ENCODE results near the gene SNRNP35.

The SNRNP35 gene

DNA sequence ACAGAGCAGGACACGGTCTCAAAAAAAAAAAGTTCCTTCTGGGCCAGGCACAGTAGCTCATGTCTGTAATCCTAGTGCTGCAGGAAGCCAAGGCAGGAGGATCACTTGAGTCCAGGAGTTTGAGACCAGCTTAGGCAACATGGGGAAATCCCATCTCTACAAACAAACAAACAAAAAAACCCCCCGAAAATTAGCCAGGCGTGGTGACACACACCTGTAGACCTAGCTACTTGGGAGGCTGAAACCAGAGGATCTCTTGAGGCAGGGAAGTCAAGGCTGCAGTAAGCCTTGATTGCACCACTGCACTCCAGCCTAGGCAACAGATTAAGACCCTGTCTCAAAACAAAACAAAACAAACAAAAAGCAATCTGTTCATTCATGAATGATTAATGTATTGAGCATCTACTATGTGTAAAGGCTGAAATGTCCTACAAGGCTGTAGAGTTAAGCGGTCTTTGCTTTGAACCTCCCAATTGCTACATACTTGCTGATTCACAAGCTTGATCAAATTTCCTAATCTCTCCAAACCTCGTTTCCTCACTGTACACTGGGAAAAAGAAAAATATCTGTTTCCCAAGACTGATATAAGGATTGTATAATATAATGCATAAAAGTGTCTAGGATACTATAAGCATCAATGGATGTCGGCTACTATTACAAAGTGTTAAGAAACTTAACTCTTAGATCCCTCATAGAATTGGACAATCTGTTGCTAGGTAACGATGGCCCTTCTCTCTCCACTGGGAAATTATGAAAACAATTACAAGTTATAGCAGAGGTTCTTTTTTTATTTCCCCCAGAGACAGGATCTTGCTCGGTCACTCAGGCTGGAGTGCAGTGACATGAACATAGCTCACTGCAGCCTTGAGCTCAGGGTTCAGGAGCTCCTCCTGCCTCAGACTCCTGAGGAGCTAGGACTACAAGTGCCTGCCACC, 13.6 kb upstream of the SNRNP35 start:
- Histone ChIP-seq H3K4me3 (IDR thresholded peaks at IDR 0.05; ENCODE audit: insufficient read depth, low read depth, low read length) (no peak overlapping the region), H3K79me2 (ENCODE audit: insufficient read depth, low read depth) (no peaks in the 10 kb centered on the region), H3K4me1 (ENCODE audit: low read depth, poor library complexity, severe bottlenecking) (peaks cover 20% of the 10 kb centered on the region), H3K4me2 (no peak overlapping the region), H3K9ac (no peak overlapping the region), H3K27ac (no peak overlapping the region), H3K36me3 (ENCODE audit: insufficient read depth) (no peaks in the 10 kb centered on the region), H2AFZ (ENCODE audit: low read depth) (no peak overlapping the region), H3K27me3 (ENCODE audit: insufficient read depth, low read depth) (no peaks in the 10 kb centered on the region), H4K20me1 (ENCODE audit: insufficient read depth) (no peaks in the 10 kb centered on the region)
- TF ChIP-seq, protein P1, sequence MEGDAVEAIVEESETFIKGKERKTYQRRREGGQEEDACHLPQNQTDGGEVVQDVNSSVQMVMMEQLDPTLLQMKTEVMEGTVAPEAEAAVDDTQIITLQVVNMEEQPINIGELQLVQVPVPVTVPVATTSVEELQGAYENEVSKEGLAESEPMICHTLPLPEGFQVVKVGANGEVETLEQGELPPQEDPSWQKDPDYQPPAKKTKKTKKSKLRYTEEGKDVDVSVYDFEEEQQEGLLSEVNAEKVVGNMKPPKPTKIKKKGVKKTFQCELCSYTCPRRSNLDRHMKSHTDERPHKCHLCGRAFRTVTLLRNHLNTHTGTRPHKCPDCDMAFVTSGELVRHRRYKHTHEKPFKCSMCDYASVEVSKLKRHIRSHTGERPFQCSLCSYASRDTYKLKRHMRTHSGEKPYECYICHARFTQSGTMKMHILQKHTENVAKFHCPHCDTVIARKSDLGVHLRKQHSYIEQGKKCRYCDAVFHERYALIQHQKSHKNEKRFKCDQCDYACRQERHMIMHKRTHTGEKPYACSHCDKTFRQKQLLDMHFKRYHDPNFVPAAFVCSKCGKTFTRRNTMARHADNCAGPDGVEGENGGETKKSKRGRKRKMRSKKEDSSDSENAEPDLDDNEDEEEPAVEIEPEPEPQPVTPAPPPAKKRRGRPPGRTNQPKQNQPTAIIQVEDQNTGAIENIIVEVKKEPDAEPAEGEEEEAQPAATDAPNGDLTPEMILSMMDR (conservative IDR thresholded peaks at IDR 0.05; ENCODE audit: low read depth, low read length): no peak

DNA sequence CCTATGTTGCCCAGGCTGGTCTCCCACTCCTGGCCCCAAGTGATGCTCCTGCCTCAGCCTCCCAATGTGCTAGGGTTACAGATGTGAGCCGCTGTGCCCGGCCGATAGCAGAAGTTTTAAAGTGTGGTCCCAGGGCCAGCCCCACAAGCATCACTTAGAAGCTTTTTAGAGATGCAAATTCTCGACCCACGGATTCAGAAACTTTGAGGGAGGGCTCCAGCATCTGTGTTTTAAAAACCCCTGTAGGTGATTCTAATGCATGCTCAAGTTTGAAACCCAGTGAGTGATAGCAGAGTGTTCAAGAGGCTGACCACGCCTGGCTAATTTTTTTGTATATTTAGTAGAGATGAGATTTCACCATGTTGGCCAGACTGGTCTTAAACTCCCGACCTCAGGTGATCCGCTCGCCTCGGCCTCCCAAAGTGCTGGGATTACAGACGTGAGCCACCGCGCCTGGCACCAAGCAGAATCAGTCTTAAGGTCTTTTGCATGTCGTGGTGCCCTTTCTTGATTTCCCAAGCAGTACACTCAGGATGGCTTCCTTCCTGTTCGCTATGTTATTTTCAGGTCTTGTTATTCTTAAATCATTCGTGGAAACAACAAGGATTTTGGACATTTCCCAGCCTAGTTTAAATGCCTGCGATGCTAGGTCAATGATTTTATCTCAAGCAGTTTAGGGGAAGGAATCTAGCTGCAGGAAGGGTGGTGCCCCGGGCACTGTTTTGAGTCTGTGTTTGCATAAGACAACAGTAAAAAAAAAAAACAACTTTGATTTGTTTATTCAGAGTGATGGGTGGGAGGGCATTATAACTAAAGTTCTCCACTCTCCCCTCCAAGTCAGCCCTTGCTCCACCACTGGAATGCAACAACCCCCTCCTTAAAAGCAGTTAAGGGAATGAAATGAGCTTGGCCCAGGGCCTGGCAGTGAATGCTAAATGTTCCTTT, 12.3 kb upstream of the SNRNP35 start:
- H3K9ac ChIP-seq: no peak overlapping the region
- H3K27me3 ChIP-seq (ENCODE audit: insufficient read depth, low read depth): no peaks in the 10 kb centered on the region
- no peaks in the 10 kb centered on the region for H3K79me2 ChIP-seq (ENCODE audit: insufficient read depth, low read depth)
- TF ChIP-seq, protein P1 (conservative IDR thresholded peaks at IDR 0.05; ENCODE audit: low read depth, low read length): no peak
- H2AFZ ChIP-seq (ENCODE audit: low read depth): no peak overlapping the region
- no peaks in the 10 kb centered on the region for H3K36me3 ChIP-seq (ENCODE audit: insufficient read depth)
- no peak overlapping the region for H3K4me2 ChIP-seq
- no peaks in the 10 kb centered on the region for H4K20me1 ChIP-seq (ENCODE audit: insufficient read depth)
- peaks cover 19% of the 10 kb centered on the region for H3K4me1 ChIP-seq (ENCODE audit: low read depth, poor library complexity, severe bottlenecking)
- no peak overlapping the region for H3K4me3 ChIP-seq (IDR thresholded peaks at IDR 0.05; ENCODE audit: insufficient read depth, low read depth, low read length)
- H3K27ac ChIP-seq: no peak overlapping the region

DNA sequence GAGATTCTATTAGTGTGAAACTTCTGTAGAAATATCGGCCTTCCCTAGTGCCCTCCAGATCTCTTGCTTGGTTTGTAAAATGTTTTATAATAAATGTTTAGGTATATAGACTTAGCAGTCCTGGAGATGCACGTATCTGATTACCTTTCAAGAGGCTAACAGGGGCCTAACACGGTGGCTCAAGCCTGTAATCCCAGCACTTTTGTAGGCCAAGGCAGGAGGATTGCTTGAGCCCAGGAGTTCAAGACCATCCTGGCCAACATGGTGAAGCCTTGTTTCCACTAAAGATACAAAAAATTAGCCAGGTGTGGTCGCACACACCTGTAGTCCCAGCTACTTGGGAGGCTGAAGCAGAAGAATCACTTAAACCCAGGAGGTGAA, 11.6 kb upstream of the SNRNP35 start:
- Histone ChIP-seq H4K20me1 (ENCODE audit: insufficient read depth) (no peaks in the 10 kb centered on the region), H3K27me3 (ENCODE audit: insufficient read depth, low read depth) (no peaks in the 10 kb centered on the region), H3K36me3 (ENCODE audit: insufficient read depth) (no peaks in the 10 kb centered on the region), H3K27ac (no peak overlapping the region), H3K79me2 (ENCODE audit: insufficient read depth, low read depth) (no peaks in the 10 kb centered on the region), H3K4me3 (IDR thresholded peaks at IDR 0.05; ENCODE audit: insufficient read depth, low read depth, low read length) (no peak overlapping the region), H3K4me1 (ENCODE audit: low read depth, poor library complexity, severe bottlenecking) (peaks cover 12% of the 10 kb centered on the region), H2AFZ (ENCODE audit: low read depth) (no peak overlapping the region), H3K4me2 (no peak overlapping the region), H3K9ac (no peak overlapping the region)
- TF ChIP-seq, protein P1 (conservative IDR thresholded peaks at IDR 0.05; ENCODE audit: low read depth, low read length): no peak

DNA sequence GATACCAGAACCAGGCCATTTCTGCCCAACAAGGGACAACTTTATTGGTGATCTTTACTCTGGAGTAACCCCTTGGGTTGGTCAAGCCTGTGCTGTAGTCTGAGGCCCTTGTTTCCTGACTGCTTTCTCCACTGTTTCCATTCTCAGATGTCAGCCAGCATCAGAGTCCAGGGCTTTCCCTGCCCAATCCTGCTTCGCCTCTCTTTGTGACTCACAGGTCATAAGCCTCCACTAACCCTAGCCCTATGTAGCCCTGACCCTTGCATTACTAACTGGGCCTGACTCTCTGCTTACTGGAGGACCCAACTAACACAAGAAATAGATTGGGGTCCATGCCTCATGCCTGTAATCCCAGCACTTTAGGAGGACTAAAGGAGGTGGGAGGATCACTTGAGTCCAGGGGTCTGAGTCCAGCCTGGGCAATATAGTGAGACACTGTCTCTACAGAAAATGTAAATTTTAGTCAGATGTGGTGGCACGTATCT, 8.6 kb upstream of the SNRNP35 start:
- Histone ChIP-seq H2AFZ (ENCODE audit: low read depth) (no peak overlapping the region), H3K4me1 (ENCODE audit: low read depth, poor library complexity, severe bottlenecking) (no peaks in the 10 kb centered on the region), H4K20me1 (ENCODE audit: insufficient read depth) (no peaks in the 10 kb centered on the region), H3K27ac (no peak overlapping the region), H3K4me2 (no peak overlapping the region), H3K79me2 (ENCODE audit: insufficient read depth, low read depth) (no peaks in the 10 kb centered on the region), H3K36me3 (ENCODE audit: insufficient read depth) (no peaks in the 10 kb centered on the region), H3K9ac (no peak overlapping the region), H3K4me3 (IDR thresholded peaks at IDR 0.05; ENCODE audit: insufficient read depth, low read depth, low read length) (no peak overlapping the region), H3K27me3 (ENCODE audit: insufficient read depth, low read depth) (no peaks in the 10 kb centered on the region)
- TF ChIP-seq, protein P1 (conservative IDR thresholded peaks at IDR 0.05; ENCODE audit: low read depth, low read length): no peak
